AG04449 (cell line): ENCODE measurements around the gene PIK3C2B.

Source experiments
- CTCF ChIA-PET: fragments of 350-600 bp; formaldehyde crosslinking; extraction: SDS; loops from one replicate; lab custom pipeline; 2021; ENCODE audit warnings: antibody characterized with exemption; lab: Yijun Ruan, JAX
- POLR2A ChIA-PET: fragments of 400-600, 350-600 bp; formaldehyde crosslinking; extraction: SDS; loops from one replicate; lab custom pipeline; 2020; ENCODE audit warnings: antibody characterized with exemption, inconsistent platforms; lab: Yijun Ruan, JAX
- DNase-seq: peaks from one replicate; pipeline ENCODE4 v3.0.0-alpha.2; 2010; ENCODE audit warnings: low read depth, low spot score
- H3K4me3 ChIP-seq: 2 replicates; pipeline ENCODE4 v1.5.1; 2011; ENCODE audit warnings: low read depth, mild to moderate bottlenecking, control low read depth, low read length
- CTCF ChIP-seq: IDR thresholded peaks from one replicate; pipeline ENCODE4 v1.5.1; 2011; ENCODE audit warnings: mild to moderate bottlenecking, moderate library complexity, low read length, control low read depth, inconsistent platforms; ENCODE audit not compliant: insufficient read depth; ENCODE audit errors: missing control alignments

The PIK3C2B gene

GRCh38 chr1:204494281-204495077 lies at the start of gene PIK3C2B:
Gene PIK3C2B (minus strand): TSS chr1:204494805. CDS start chr1:204469802, 25,003 bp downstream.
- POLR2A ChIA-PET, result interaction anchor here (0.8 to 1.8 kb wide), 9 partner anchors 8 to 94 kb away, joined by 3 to 7 read pairs (median 3); no protein-coding TSS in a partner anchor
- peak within 1 kb of the TSS; percentile 94 for H3K4me3 ChIP-seq
- CTCF ChIA-PET, result interaction anchor here (1.0 to 19.8 kb wide), 17 partner anchors 11 to 332 kb away, joined by 3 to 1052 read pairs (median 4); no protein-coding TSS in a partner anchor
- TF ChIP-seq CTCF, result peak; percentile 73
- no peak for DNase-seq

- CTCF ChIA-PET, result interaction anchor here (1.0 to 1.9 kb wide), 5 partner anchors 16 to 263 kb away, joined by 3 to 15 read pairs (median 3); no protein-coding TSS in a partner anchor
- DNase-seq, result no peak
- H3K4me3 ChIP-seq, result no peak overlapping the region
- no peak for TF ChIP-seq CTCF
- POLR2A ChIA-PET, result interaction anchor here (1.8 kb wide), 1 partner anchor 28 kb away, joined by 6 read pairs; the partner anchor contains the start of gene MDM4
Measured at GRCh38 chr1:204544321-204544720, 49.7 kb upstream of the PIK3C2B start.

- ChIA-PET POLR2A (no interaction called here), CTCF (interaction anchor here (1.0 to 2.1 kb wide), 3 partner anchors 13 to 266 kb away, joined by 3 to 11 read pairs (median 3); no protein-coding TSS in a partner anchor)
Measured at GRCh38 chr1:204541626-204542025, 47.0 kb upstream of the PIK3C2B start.

GRCh38 chr1:204532832-204533231 lies 38.2 kb upstream of the PIK3C2B start:
- no peak overlapping the region for H3K4me3 ChIP-seq
- ChIA-PET POLR2A (interaction anchor here (0.7 kb wide), 1 partner anchor 14 kb away, joined by 4 read pairs; no protein-coding TSS in a partner anchor), CTCF (interaction anchor here (1.2 to 1.4 kb wide), 2 partner anchors 18 to 274 kb away, joined by 3 to 4 read pairs; no protein-coding TSS in a partner anchor)
- TF ChIP-seq CTCF, result no peak
- DNase-seq, result no peak

More at GRCh38 chr1:204541626-204542025, 47.0 kb upstream of the PIK3C2B start:
- TF ChIP-seq CTCF, result no peak
- no peak overlapping the region for H3K4me3 ChIP-seq
- DNase-seq, result no peak

- CTCF ChIA-PET, result interaction anchor here (0.7 to 4.6 kb wide), 2 partner anchors 35 to 277 kb away, joined by 3 to 20 read pairs; no protein-coding TSS in a partner anchor
- DNase-seq, result no peak
- no peak overlapping the region for H3K4me3 ChIP-seq
- no peak for TF ChIP-seq CTCF
- POLR2A ChIA-PET, result interaction anchor here (1.2 kb wide), 1 partner anchor 15 kb away, joined by 3 read pairs; the partner anchor contains the start of gene MDM4
Measured at GRCh38 chr1:204530932-204531331, 36.3 kb upstream of the PIK3C2B start.
